HEK293 (cell line): Measurements from ENCODE around the gene REPS2.

ENCODE experiments used
- GLIS2 ChIP-seq: fragments of 450-650 bp; formaldehyde crosslinking; IDR thresholded peaks from 2 replicates; pipeline ENCODE4 v1.5.1; 2016; ENCODE audit warnings: missing biosample characterization, missing genetic modification characterization
- IKZF3 ChIP-seq: fragments of 450-650 bp; IDR thresholded peaks from 2 replicates; pipeline ENCODE4 v1.5.0; 2018; ENCODE audit warnings: missing biosample characterization, mild to moderate bottlenecking, missing genetic modification characterization, moderate library complexity
- KLF17 ChIP-seq: fragments of 450-650 bp; formaldehyde crosslinking; IDR thresholded peaks from 2 replicates; pipeline ENCODE4 v1.5.1; 2016; ENCODE audit warnings: missing biosample characterization, missing genetic modification characterization
- MYNN ChIP-seq: fragments of 450-650 bp; formaldehyde crosslinking; IDR thresholded peaks from 2 replicates; pipeline ENCODE4 v1.5.1; 2016; ENCODE audit warnings: missing biosample characterization, missing genetic modification characterization, borderline replicate concordance
- RBAK ChIP-seq: fragments of 450-650 bp; formaldehyde crosslinking; IDR thresholded peaks from 2 replicates; pipeline ENCODE4 v1.5.1; 2016; ENCODE audit warnings: missing biosample characterization, missing genetic modification characterization
- SETDB1 ChIP-seq: IDR thresholded peaks from one replicate; pipeline ENCODE4 v1.6.1; 2017; ENCODE audit warnings: mild to moderate bottlenecking, low read length, moderate library complexity, mixed read lengths; ENCODE audit not compliant: insufficient read length
- SP7 ChIP-seq: fragments of 450-650 bp; formaldehyde crosslinking; IDR thresholded peaks from 2 replicates; pipeline ENCODE4 v1.5.1; 2016; ENCODE audit warnings: missing biosample characterization, missing genetic modification characterization
- YY1 ChIP-seq: fragments of 450-650 bp; formaldehyde crosslinking; IDR thresholded peaks from 2 replicates; pipeline ENCODE4 v1.5.1; 2018; ENCODE audit warnings: missing biosample characterization, missing genetic modification characterization
- ZBTB8A ChIP-seq: fragments of 450-650 bp; formaldehyde crosslinking; IDR thresholded peaks from 2 replicates; pipeline ENCODE4 v1.5.1; 2016; ENCODE audit warnings: missing biosample characterization, missing genetic modification characterization
- ZEB2 ChIP-seq: fragments of 450-650 bp; formaldehyde crosslinking; IDR thresholded peaks from 2 replicates; pipeline ENCODE4 v1.5.1; 2016; ENCODE audit warnings: missing biosample characterization, missing genetic modification characterization
- ZFHX2 ChIP-seq: fragments of 450-650 bp; formaldehyde crosslinking; conservative IDR thresholded peaks from 2 replicates; pipeline ENCODE4 v1.5.1; 2016; ENCODE audit warnings: missing biosample characterization, missing genetic modification characterization
- ZFP3 ChIP-seq: fragments of 450-650 bp; formaldehyde crosslinking; IDR thresholded peaks from 2 replicates; pipeline ENCODE4 v1.5.1; 2016; ENCODE audit warnings: low read depth, missing biosample characterization, missing genetic modification characterization
- ZNF146 ChIP-seq: fragments of 450-650 bp; formaldehyde crosslinking; IDR thresholded peaks from 2 replicates; pipeline ENCODE4 v1.5.1; 2016; ENCODE audit warnings: missing biosample characterization, missing genetic modification characterization
- ZNF16 ChIP-seq: fragments of 450-650 bp; formaldehyde crosslinking; IDR thresholded peaks from 2 replicates; pipeline ENCODE4 v1.5.1; 2016; ENCODE audit warnings: low read depth, missing biosample characterization, missing genetic modification characterization
- ZNF248 ChIP-seq: fragments of 450-650 bp; formaldehyde crosslinking; IDR thresholded peaks from 2 replicates; pipeline ENCODE4 v1.5.1; 2017; ENCODE audit warnings: missing biosample characterization, missing genetic modification characterization
- ZNF280D ChIP-seq: fragments of 450-650 bp; formaldehyde crosslinking; IDR thresholded peaks from 2 replicates; pipeline ENCODE4 v1.5.1; 2016; ENCODE audit warnings: missing biosample characterization, missing genetic modification characterization
- ZNF292 ChIP-seq: fragments of 450-650 bp; formaldehyde crosslinking; IDR thresholded peaks from 2 replicates; pipeline ENCODE4 v1.5.1; 2016; ENCODE audit warnings: low read depth, missing biosample characterization, missing genetic modification characterization, borderline replicate concordance
- ZNF311 ChIP-seq: fragments of 450-650 bp; formaldehyde crosslinking; IDR thresholded peaks from 2 replicates; pipeline ENCODE4 v1.5.1; 2017; ENCODE audit warnings: missing biosample characterization, missing genetic modification characterization, borderline replicate concordance
- ZNF398 ChIP-seq: fragments of 450-650 bp; formaldehyde crosslinking; IDR thresholded peaks from 2 replicates; pipeline ENCODE4 v1.5.1; 2017; ENCODE audit warnings: missing biosample characterization, missing genetic modification characterization
- ZNF473 ChIP-seq: fragments of 450-650 bp; formaldehyde crosslinking; IDR thresholded peaks from 2 replicates; pipeline ENCODE4 v1.5.1; 2017; ENCODE audit warnings: missing biosample characterization, missing genetic modification characterization
- ZNF488 ChIP-seq: fragments of 450-650 bp; formaldehyde crosslinking; IDR thresholded peaks from 2 replicates; pipeline ENCODE4 v1.5.1; 2016; ENCODE audit warnings: missing biosample characterization, missing genetic modification characterization
- ZNF513 ChIP-seq: fragments of 450-650 bp; IDR thresholded peaks from 2 replicates; pipeline ENCODE4 v1.5.1; 2018; ENCODE audit warnings: missing biosample characterization, missing genetic modification characterization
- ZNF521 ChIP-seq: fragments of 450-650 bp; formaldehyde crosslinking; IDR thresholded peaks from 2 replicates; pipeline ENCODE4 v1.5.1; 2017; ENCODE audit warnings: missing biosample characterization, mild to moderate bottlenecking, missing genetic modification characterization
- ZNF580 ChIP-seq: fragments of 450-650 bp; formaldehyde crosslinking; IDR thresholded peaks from 2 replicates; pipeline ENCODE4 v1.5.1; 2016; ENCODE audit warnings: missing biosample characterization, missing genetic modification characterization
- ZNF600 ChIP-seq: fragments of 450-650 bp; formaldehyde crosslinking; IDR thresholded peaks from 2 replicates; pipeline ENCODE4 v1.5.1; 2016; ENCODE audit warnings: missing biosample characterization, missing genetic modification characterization
- ZNF610 ChIP-seq: fragments of 450-650 bp; formaldehyde crosslinking; IDR thresholded peaks from 2 replicates; pipeline ENCODE4 v1.5.1; 2016; ENCODE audit warnings: missing biosample characterization, missing genetic modification characterization, borderline replicate concordance
- ZNF629 ChIP-seq: fragments of 450-650 bp; formaldehyde crosslinking; IDR thresholded peaks from 2 replicates; pipeline ENCODE4 v1.5.1; 2017; ENCODE audit warnings: missing biosample characterization, missing genetic modification characterization
- ZNF791 ChIP-seq: fragments of 450-650 bp; formaldehyde crosslinking; IDR thresholded peaks from 2 replicates; pipeline ENCODE4 v1.5.1; 2016; ENCODE audit warnings: missing biosample characterization, missing genetic modification characterization
- ZNF837 ChIP-seq: fragments of 450-650 bp; formaldehyde crosslinking; IDR thresholded peaks from 2 replicates; pipeline ENCODE4 v1.5.1; 2016; ENCODE audit warnings: missing biosample characterization, missing genetic modification characterization
- ZNF843 ChIP-seq: fragments of 450-650 bp; formaldehyde crosslinking; IDR thresholded peaks from 2 replicates; pipeline ENCODE4 v1.5.1; 2016; ENCODE audit warnings: missing biosample characterization, missing genetic modification characterization
- ZSCAN16 ChIP-seq: fragments of 450-650 bp; formaldehyde crosslinking; IDR thresholded peaks from 2 replicates; pipeline ENCODE4 v1.5.1; 2016; ENCODE audit warnings: missing biosample characterization, missing genetic modification characterization
- ZSCAN30 ChIP-seq: fragments of 450-650 bp; IDR thresholded peaks from 2 replicates; pipeline ENCODE4 v1.5.1; 2018; ENCODE audit warnings: missing biosample characterization, mild to moderate bottlenecking, missing genetic modification characterization, moderate library complexity

REPS2 gene

GRCh38 chrX:16946971-16947562 lies 609 bp downstream of the REPS2 start (continued):
- TF ChIP-seq ZNF280D (tag by site-specific recombination) (no peak), ZNF837 (tag by site-specific recombination) (no peak), ZNF311 (tag by site-specific recombination) (no peak), ZNF610 (tag by site-specific recombination) (no peak), ZFHX2 (tag by site-specific recombination) (peak; percentile 41; the same call in 1 of the 2 replicates), ZNF248 (tag by site-specific recombination) (no peak), ZNF292 (tag by site-specific recombination) (no peak), KLF17 (no peak), ZNF398 (tag by site-specific recombination) (no peak), SP7 (tag by site-specific recombination) (no peak), ZNF488 (tag by site-specific recombination) (no peak), ZNF16 (tag by site-specific recombination) (no peak), IKZF3 (no peak), ZBTB8A (tag by site-specific recombination) (0 out of 2 replicates have a peak, but pooled peaks have one; percentile 21), ZSCAN16 (tag by site-specific recombination) (no peak), ZNF513 (tag by site-specific recombination) (no peak), ZNF600 (peak; percentile 55; the same call in 1 of the 2 replicates), MYNN (tag by site-specific recombination) (no peak), ZNF791 (tag by site-specific recombination) (no peak), SETDB1 (no peak), ZNF473 (tag by site-specific recombination) (no peak), ZEB2 (tag by site-specific recombination) (no peak), YY1 (tag by site-specific recombination) (no peak), ZNF629 (no peak), ZNF521 (tag by site-specific recombination) (no peak), ZSCAN30 (tag by site-specific recombination) (no peak), RBAK (tag by site-specific recombination) (no peak), ZFP3 (no peak), ZNF146 (tag by site-specific recombination) (no peak), ZNF580 (tag by site-specific recombination) (no peak), GLIS2 (tag by site-specific recombination) (peak; percentile 34; the same call in 1 of the 2 replicates), ZNF843 (tag by site-specific recombination) (no peak)
